Upper lobe of right lung (tissue), 1 donor: ENCODE results near the gene ABHD15. TPM values are rescaled to one million over a fixed set of nuclear protein-coding genes. Genes with fewer than 3 reads are reported as not detected.

ENCODE experiments used
- ATAC-seq: fragments of 200-7000 bp; cut with Tn5 transposase; one replicate; pipeline ENCODE4 v1.9.1; 2020; ENCODE audit warnings: mild to moderate bottlenecking, moderate library complexity
- DNase-seq: peaks from one replicate; pipeline ENCODE4 v3.0.0-alpha.2; 2020
- H3K27ac ChIP-seq: fragments of 200-600 bp; one replicate; pipeline ENCODE4 v1.8.0; 2022
- H3K27me3 ChIP-seq: fragments of 200-600 bp; one replicate; pipeline ENCODE4 v1.8.0; 2022; ENCODE audit warnings: mild to moderate bottlenecking
- H3K36me3 ChIP-seq: fragments of 200-600 bp; one replicate; pipeline ENCODE4 v1.8.0; 2022
- H3K4me1 ChIP-seq: fragments of 200-600 bp; one replicate; pipeline ENCODE4 v1.8.0; 2022
- H3K4me3 ChIP-seq: fragments of 200-600 bp; one replicate; pipeline ENCODE4 v1.8.0; 2022; ENCODE audit warnings: mild to moderate bottlenecking
- H3K9me3 ChIP-seq: fragments of 200-600 bp; one replicate; pipeline ENCODE4 v1.8.0; 2022
- CTCF ChIP-seq: fragments of 200-600 bp; IDR thresholded peaks from one replicate; pipeline ENCODE4 v1.8.0; 2022; ENCODE audit warnings: antibody characterized with exemption
- intact Hi-C: fragments of 100-400 bp; cut with DNase I; formaldehyde crosslinking; loops from one replicate; pipeline ENCODE4 v1.11.0; 2022
- total RNA-seq: library from RNA; stranded (reverse); fragmentation: NEBNext Ultra II Directional; extraction: Animal tissue kit (Norgen Biotek cat#: 25700); gene quantifications from one replicate; pipeline ENCODE4 v1.2.1, GENCODE V29; 2021
- donor health status: DM: no; HTN: yes; CAD: no; lungs with severe emphysema.

Gene ABHD15
- total RNA-seq, 1 donor from 2014 or later, result 10.9 TPM

DNA sequence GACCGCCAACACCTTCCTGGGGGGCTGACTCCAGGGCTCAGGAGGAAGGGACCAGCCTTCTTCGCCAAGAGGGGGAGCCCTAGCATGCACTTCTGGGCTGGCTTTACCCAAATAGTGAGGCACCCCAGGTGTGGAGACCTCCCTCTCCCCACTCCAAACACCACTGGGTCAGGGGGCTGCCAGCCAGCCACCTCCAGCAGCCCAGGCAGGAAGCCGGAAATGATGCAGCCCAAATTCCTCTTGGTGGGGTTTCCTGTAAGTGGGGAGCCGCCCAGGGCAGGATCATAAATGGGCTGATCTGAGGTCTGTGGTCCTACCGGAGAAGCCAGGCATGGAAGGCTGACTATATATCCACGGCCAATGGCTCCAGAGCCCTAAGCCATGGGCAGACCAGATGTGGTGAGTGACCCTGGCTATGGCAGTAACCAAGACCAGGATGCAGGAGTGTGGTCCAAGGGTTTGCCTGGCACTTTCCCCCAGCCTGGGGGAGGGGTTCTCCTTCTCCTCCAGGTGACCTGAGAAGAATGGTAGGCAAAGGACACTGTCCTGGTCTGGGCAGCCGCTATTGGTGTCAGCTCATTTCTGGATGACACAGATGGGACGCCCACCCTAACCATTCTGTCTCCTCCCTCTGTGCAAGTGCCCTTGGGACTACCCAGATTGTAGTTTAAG lies 18.4 kb upstream of the ABHD15 start:
- peak; percentile 17 for TF ChIP-seq CTCF
- no peaks in the 10 kb centered on the region for H3K27me3 ChIP-seq
- no peak for ATAC-seq
- no peaks in the 10 kb centered on the region for H3K9me3 ChIP-seq
- DNase-seq, result no peak
- peaks cover 36% of the 10 kb centered on the region for H3K4me1 ChIP-seq
- peaks cover 22% of the 10 kb centered on the region for H3K36me3 ChIP-seq
- intact Hi-C loops, result no loop called here
- peak overlapping the region; percentile 43 for H3K4me3 ChIP-seq
- peak overlapping the region; percentile 73 for H3K27ac ChIP-seq

DNA sequence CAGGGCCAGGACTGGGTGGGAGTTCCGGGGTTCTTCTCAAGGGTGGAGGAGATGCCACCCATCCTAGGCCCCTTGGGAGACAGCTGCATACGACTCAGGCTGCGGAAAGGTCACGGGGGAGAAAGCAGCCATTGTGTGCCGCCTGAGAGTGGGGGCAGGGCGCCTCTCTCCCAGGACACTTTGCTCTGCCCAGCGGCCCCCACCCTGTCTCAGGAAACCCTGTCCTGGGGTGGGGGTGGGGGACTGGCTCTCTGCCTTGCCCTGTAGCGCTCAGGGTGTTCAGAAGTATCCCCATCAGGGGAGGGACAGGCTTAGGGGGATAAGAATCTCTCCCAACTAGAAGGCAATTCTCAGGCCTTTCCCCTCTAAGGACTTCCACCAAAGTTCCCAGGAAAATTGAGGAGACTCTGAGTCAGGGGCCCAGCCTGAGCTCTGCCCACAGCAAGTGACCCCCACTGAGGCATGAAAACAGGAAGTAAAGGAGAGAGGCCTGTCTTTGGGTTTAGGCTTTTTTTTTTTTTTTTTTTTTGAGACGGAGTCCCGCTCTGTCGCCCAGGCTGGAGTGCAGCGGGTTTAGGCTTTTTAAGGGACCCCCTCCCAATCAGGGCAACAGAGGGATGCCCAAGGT lies 17.7 kb upstream of the ABHD15 start:
- no peaks in the 10 kb centered on the region for H3K27me3 ChIP-seq
- H3K36me3 ChIP-seq, result peaks cover 22% of the 10 kb centered on the region
- ATAC-seq (no peak), DNase-seq (peak; percentile 67)
- intact Hi-C loops, result no loop called here
- peaks cover 30% of the 10 kb centered on the region for H3K4me1 ChIP-seq
- no peaks in the 10 kb centered on the region for H3K9me3 ChIP-seq
- peak overlapping the region; percentile 73 for H3K27ac ChIP-seq
- no peak for TF ChIP-seq CTCF
- peak overlapping the region; percentile 11 for H3K4me3 ChIP-seq

DNA sequence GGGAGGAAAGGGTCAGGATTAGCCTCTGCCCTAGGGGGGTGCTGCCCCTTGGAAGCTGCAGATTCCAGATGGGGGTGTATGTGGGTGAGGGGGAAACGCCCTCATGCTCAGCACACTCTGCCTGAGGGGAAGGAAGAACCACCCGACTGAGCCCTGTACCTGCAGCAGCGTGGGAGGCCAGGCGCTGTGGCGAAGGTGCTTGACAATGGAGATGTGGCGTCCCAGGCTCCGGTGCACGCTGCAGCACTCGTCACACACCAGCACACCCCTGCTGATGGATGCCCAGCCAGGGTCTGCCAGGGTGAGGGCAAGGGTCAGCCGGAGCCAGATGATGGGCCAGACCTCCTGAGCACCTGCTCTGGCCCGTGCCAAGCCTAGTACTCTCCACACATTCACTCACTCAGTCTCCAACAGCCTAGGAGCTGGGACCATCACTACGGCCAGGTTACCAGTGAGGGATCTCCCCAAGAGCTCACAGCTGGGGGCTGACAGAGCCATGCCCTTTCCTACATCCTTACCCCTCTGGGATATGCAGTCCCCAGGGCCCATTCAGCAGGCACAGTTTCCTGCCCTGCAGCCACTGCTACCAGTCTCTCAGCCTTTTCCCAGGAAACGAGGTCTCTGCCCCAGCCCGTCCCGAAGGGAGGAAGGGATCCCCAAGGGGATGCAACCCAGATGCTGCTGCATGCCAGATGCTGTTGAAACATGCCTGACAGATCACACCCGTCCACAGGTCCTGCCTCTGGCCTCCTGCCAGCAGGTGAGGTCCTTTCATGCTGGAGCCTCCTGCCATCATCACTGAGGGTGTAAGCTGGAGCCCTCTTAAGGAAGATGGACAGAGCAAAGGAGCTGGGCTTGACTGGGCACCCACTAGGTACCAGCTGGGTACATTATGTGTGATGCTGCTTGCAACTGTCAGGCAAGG lies 16.7 kb upstream of the ABHD15 start:
- Histone ChIP-seq H3K9me3 (no peaks in the 10 kb centered on the region), H3K4me1 (peaks cover 30% of the 10 kb centered on the region), H3K27me3 (no peaks in the 10 kb centered on the region), H3K27ac (peak overlapping the region; percentile 73), H3K4me3 (no peak overlapping the region), H3K36me3 (peaks cover 22% of the 10 kb centered on the region)
- intact Hi-C loops, result no loop called here
- TF ChIP-seq CTCF, result no peak
- ATAC-seq, result no peak
- no peak for DNase-seq

- no peak for ATAC-seq
- Histone ChIP-seq H3K4me3 (no peak overlapping the region), H3K27me3 (no peaks in the 10 kb centered on the region), H3K36me3 (peaks cover 30% of the 10 kb centered on the region), H3K4me1 (peaks cover 23% of the 10 kb centered on the region), H3K27ac (no peak overlapping the region), H3K9me3 (no peaks in the 10 kb centered on the region)
- no peak for DNase-seq
- intact Hi-C loops, result no loop called here
- no peak for TF ChIP-seq CTCF
Observed at GRCh38 chr17:29582772-29583171, 15.9 kb upstream of the ABHD15 start.

DNA sequence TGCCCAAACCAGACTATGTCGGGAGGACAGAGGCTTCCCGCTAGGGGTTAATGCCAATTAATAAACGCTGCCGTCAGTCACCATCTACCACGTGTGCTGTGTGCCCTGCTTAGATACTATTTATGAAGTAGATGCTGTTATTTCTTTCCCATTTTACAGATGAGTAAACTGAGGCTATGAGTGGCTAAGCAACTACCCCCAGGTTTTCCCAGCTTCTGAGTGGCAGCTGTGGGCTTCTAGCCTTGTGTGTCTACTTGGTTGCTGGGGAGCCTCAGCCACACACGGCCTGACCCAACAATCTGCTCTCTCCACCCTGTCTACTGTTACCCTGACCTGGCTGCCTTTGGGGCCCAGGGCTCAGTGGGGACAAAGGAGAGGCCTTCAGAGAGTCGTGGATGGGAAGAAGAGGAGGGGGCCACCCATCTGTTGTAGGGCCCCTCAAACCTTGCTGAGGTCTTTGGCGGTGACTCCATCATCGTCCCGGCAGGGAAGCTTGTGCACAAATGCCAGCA lies 15.5 kb upstream of the ABHD15 start:
- intact Hi-C loops, result no loop called here
- no peak overlapping the region for H3K4me3 ChIP-seq
- peaks cover 19% of the 10 kb centered on the region for H3K4me1 ChIP-seq
- no peak overlapping the region for H3K27ac ChIP-seq
- DNase-seq, result no peak
- no peak for TF ChIP-seq CTCF
- H3K9me3 ChIP-seq, result no peaks in the 10 kb centered on the region
- no peaks in the 10 kb centered on the region for H3K27me3 ChIP-seq
- no peak for ATAC-seq
- H3K36me3 ChIP-seq, result peaks cover 35% of the 10 kb centered on the region
